Fibroblast of pulmonary artery (primary cell): ENCODE measurements around the gene TGFB2.

Experiments used
- DNase-seq: peaks from one replicate; pipeline ENCODE4 v3.0.0-alpha.2; 2010; ENCODE audit warnings: low read depth
- H3K4me3 ChIP-seq: replicated peaks from 2 replicates; pipeline ENCODE4 v1.5.1; 2011; ENCODE audit warnings: low read depth, mild to moderate bottlenecking, control low read depth, low read length, moderate library complexity
- TF ChIP-seq, protein P1 (sequence below): IDR thresholded peaks from 2 replicates; pipeline ENCODE4 v1.5.1; 2011; ENCODE audit warnings: mild to moderate bottlenecking, control low read depth, low read length, inconsistent platforms; ENCODE audit errors: missing control alignments

The TGFB2 gene

DNA sequence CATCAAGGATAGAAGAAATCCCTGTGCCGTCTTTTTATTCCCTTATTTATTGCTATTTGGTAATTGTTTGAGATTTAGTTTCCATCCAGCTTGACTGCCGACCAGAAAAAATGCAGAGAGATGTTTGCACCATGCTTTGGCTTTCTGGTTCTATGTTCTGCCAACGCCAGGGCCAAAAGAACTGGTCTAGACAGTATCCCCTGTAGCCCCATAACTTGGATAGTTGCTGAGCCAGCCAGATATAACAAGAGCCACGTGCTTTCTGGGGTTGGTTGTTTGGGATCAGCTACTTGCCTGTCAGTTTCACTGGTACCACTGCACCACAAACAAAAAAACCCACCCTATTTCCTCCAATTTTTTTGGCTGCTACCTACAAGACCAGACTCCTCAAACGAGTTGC lies 99.0 kb downstream of the TGFB2 start:
- H3K4me3 ChIP-seq: no peak overlapping the region
- TF ChIP-seq, protein P1, sequence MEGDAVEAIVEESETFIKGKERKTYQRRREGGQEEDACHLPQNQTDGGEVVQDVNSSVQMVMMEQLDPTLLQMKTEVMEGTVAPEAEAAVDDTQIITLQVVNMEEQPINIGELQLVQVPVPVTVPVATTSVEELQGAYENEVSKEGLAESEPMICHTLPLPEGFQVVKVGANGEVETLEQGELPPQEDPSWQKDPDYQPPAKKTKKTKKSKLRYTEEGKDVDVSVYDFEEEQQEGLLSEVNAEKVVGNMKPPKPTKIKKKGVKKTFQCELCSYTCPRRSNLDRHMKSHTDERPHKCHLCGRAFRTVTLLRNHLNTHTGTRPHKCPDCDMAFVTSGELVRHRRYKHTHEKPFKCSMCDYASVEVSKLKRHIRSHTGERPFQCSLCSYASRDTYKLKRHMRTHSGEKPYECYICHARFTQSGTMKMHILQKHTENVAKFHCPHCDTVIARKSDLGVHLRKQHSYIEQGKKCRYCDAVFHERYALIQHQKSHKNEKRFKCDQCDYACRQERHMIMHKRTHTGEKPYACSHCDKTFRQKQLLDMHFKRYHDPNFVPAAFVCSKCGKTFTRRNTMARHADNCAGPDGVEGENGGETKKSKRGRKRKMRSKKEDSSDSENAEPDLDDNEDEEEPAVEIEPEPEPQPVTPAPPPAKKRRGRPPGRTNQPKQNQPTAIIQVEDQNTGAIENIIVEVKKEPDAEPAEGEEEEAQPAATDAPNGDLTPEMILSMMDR: no peak
- DNase-seq: no peak

DNA sequence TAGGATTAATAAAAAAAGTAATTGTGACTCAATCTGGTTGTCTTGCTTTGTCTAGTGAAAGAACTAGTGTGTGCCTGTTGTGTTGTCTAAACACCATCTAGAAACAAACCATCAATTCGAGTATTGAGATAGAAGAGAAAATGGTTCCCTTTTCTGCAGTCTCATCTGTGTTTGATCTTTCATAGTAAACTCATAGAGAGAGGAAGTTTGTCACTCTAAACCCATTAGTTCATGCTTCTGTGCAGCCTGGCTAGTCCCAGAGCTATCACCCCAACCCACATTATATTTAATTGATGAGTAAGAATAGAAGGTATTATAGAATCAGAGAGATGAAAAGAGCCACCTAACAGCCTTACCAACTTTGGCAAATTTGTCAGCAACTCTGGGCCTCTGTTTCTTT lies 99.5 kb downstream of the TGFB2 start:
- no peak overlapping the region for H3K4me3 ChIP-seq
- DNase-seq: no peak
- TF ChIP-seq, protein P1: no peak

DNA sequence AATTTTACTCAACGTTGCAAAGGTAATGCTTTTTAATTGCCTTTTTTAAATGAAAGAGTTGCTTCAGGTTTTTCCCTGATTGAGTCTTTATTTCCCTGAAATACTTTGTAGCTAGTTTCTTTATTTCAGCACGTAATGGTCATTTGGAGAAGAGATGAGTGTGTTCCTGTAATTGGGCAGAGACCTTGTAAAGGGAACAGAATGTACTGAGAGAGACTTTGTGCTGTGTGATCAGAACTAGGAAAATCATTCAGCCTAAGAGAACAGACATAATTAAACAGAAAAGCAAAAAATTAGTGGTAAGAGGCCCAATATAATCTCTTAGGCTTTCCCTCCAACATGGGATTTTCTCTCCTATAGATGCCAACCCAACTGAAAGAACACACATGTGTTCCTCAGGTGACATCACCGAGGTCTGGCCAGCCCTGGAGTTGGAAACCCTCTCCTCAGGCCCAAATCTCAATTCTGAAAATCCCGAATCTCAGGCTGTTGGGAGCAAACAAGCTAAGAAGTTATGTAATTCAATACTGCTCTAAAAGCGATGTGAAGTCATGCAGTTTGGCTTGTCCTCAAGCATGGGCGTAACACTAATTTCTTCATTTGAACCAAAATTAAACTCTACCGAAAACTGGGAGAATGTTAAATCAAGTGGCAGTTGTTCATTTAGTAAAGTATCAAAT lies 102.0 kb downstream of the TGFB2 start:
- DNase-seq: no peak
- TF ChIP-seq, protein P1: no peak
- H3K4me3 ChIP-seq: no peak overlapping the region

DNA sequence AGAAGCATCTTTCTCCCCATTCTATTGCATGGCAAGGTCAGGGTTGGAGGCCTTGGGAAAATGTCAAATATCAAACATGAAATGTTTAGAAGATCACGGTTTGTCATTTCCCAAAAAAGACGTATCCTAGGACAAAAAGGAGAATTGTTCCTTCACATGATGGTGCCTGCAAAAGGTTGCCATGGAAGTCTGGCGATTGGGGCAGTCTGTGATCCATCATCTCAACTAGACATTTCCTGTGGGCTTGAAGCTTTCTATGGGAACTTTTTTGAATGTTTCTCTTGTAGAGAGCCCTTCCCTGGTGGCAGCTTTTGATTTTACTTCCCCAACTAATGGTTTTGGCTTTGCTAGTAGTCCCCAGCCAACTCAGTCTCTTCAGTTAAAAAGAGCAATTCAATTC lies 106.3 kb downstream of the TGFB2 start:
- no peak for DNase-seq
- TF ChIP-seq, protein P1: no peak
- H3K4me3 ChIP-seq: no peak overlapping the region

DNA sequence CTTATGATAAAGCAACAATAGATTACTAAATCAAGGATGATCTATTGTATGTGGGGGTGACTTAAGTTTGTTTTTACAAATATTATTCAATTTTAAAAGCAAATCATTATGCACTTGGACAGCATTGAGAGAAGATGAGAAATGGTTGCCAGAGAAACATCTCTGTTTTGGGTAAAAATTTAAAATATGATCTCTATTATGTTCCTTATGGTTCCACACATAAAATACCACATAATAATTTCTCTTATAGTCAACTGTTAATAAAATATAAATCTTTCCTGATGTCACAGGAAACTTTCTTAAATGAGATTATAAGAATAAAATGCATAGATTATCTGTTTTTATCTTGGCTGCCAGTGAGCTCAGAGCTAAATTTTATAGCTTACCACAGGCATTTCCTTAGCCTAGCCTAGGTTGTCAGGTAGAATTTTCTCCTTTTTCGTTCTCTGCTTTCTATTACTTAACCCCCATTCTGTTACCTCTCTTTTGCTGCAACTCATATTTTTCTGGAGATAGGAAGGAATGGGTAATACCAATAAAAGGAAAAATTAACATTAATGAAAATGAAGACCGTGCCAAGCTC lies 109.7 kb downstream of the TGFB2 start:
- H3K4me3 ChIP-seq: no peak overlapping the region
- no peak for DNase-seq
- TF ChIP-seq, protein P1: no peak

DNA sequence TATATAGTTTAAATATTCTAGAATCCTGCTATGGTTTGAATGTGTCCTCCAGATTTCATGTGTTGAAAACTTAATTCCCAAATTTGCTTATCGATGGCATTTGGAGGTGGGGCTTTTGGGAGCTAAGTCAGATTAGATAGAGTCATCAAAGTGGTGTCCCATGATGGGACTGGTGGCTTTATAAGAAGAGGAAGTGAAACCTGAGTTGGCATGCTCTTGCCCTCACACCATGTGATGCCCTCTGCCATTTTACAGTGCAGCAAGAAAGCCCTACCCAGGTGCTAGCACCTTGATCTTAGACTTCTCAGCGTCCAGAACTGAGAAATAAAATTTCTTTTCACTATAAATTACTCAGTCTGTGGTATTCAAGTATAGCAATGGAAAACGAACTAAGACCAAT lies 111.3 kb downstream of the TGFB2 start:
- no peak overlapping the region for H3K4me3 ChIP-seq
- no peak for DNase-seq
- TF ChIP-seq, protein P1: no peak

DNA sequence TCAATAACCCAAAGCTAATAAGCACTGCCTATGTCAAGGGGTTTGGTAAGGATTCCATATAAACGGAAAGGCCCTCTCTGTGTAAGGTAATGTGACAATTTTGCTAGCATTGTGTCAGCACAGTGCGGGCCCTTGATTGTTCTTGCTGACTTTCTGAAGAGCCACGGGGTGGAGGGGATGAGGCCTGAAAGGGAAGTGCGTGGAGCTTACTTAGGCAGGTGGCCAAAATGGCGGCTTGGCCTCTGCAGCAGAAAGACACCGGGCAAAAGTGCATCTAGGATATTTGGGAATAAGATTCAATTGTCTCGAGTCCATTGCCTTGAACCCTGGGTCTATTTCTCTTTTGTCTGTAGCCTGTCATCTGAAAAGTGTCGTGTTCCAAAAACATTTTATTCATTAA lies 114.3 kb downstream of the TGFB2 start:
- TF ChIP-seq, protein P1: no peak
- peak; percentile 28 for DNase-seq
- H3K4me3 ChIP-seq: no peak overlapping the region
